ENCODE measurements around the gene MTHFD1L.

- TF ChIP-seq EZH2 (IDR thresholded peaks at IDR 0.05; ENCODE audit: borderline replicate concordance, low read length) (no peak), CTCF (conservative IDR thresholded peaks at IDR 0.05 in 1 of 2, IDR thresholded peaks at IDR 0.05 in 1 of 2; ENCODE audit: extremely low read depth in 1 of 2, insufficient read depth in 1 of 2, low read depth in 1 of 2, low read length in 2 of 2) (no peak)
These were observed 24.8 kb downstream of the MTHFD1L start for GRCh38 chr6:150890346-150890745.

All from mammary epithelial cell (primary cell).